Neuron (in vitro differentiated cells): ENCODE results near the gene AMMECR1L.

Experiments used
- H2AFZ ChIP-seq: one replicate; pipeline ENCODE4 v1.6.1; 2013; ENCODE audit warnings: low read depth, mild to moderate bottlenecking, inconsistent platforms, low read length, moderate library complexity
- H3K27me3 ChIP-seq: one replicate; pipeline ENCODE4 v1.6.1; 2013; ENCODE audit warnings: low read length; ENCODE audit not compliant: insufficient read depth
- H3K36me3 ChIP-seq: one replicate; pipeline ENCODE4 v1.6.1; 2013; ENCODE audit warnings: low read length; ENCODE audit not compliant: insufficient read depth
- H3K4me1 ChIP-seq: one replicate; pipeline ENCODE4 v1.6.1; 2013; ENCODE audit warnings: low read length; ENCODE audit not compliant: insufficient read depth
- H3K4me3 ChIP-seq: 2 replicates; pipeline ENCODE4 v1.5.1; 2013; ENCODE audit warnings: mild to moderate bottlenecking, low read length, moderate library complexity
- H3K9me3 ChIP-seq: one replicate; pipeline ENCODE4 v1.6.1; 2013; ENCODE audit warnings: low read length

The AMMECR1L gene

DNA sequence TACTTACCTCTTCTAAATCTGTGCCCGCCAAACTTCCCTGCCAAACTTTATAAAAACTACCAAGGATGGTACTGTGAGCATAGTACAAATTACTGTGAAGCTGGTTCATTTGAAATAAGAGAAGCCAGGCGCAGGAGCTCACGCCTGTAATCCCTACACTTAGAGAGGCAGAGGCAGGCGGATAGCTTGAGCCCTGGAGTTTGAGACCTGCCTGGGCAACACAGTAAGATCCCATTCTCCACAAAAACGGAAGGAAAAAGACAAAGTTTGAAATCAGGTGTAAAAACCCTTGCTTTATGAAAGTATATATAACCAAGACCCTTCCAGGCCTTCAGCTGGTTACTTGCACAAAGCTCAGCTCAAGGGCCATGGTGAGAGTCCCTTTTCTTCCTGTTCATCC, 5.9 kb downstream of the AMMECR1L start:
- Histone ChIP-seq H3K4me1 (peaks cover 22% of the 10 kb centered on the region), H3K9me3 (no peaks in the 10 kb centered on the region), H3K36me3 (peaks cover 40% of the 10 kb centered on the region), H3K4me3 (no peak overlapping the region), H3K27me3 (no peaks in the 10 kb centered on the region), H2AFZ (no peak overlapping the region)

DNA sequence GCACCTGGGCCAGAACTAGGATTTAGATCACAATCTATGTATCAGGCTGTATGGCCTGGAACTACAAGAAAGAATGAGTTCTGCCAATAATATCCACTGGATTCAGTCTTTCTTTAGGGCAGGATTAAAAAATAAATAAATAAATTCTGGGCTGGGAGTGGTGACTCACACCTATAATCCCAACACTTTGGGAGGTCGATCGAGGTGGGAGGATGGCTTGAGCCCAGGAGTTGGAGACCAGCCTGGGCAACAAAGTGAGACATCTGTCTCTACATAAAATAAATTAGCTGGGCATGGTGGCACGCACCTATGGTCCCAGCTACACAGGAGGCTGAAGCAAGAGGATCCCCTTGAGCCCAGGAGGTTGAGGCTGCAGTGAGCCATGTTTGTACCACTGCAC, 8.1 kb downstream of the AMMECR1L start:
- H3K4me3 ChIP-seq, result no peak overlapping the region
- H2AFZ ChIP-seq, result no peak overlapping the region
- peaks cover 49% of the 10 kb centered on the region for H3K36me3 ChIP-seq
- peaks cover 20% of the 10 kb centered on the region for H3K4me1 ChIP-seq
- H3K27me3 ChIP-seq, result no peaks in the 10 kb centered on the region
- H3K9me3 ChIP-seq, result no peaks in the 10 kb centered on the region

DNA sequence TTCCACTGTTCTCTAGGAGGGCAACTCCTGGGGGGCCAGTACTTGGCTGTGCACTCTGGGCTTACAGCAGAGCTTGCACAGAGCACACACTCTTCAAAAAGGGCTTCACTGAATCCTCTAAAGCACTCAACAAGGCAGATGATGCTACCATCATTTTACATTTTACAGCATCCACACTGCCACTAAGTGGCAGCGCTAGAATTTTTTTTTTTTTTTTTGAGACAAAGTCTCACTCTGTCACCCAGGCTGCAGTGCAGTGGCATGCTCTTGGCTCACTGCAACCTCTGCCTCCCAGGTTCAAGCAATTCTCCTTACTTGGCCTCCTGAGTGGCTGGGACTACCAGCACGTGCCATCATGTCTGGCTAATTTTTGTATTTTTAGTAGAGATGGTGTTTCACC, 8.6 kb downstream of the AMMECR1L start:
- Histone ChIP-seq H3K4me1 (peaks cover 20% of the 10 kb centered on the region), H3K27me3 (no peaks in the 10 kb centered on the region), H3K4me3 (no peak overlapping the region), H2AFZ (no peak overlapping the region), H3K36me3 (peaks cover 49% of the 10 kb centered on the region), H3K9me3 (no peaks in the 10 kb centered on the region)

DNA sequence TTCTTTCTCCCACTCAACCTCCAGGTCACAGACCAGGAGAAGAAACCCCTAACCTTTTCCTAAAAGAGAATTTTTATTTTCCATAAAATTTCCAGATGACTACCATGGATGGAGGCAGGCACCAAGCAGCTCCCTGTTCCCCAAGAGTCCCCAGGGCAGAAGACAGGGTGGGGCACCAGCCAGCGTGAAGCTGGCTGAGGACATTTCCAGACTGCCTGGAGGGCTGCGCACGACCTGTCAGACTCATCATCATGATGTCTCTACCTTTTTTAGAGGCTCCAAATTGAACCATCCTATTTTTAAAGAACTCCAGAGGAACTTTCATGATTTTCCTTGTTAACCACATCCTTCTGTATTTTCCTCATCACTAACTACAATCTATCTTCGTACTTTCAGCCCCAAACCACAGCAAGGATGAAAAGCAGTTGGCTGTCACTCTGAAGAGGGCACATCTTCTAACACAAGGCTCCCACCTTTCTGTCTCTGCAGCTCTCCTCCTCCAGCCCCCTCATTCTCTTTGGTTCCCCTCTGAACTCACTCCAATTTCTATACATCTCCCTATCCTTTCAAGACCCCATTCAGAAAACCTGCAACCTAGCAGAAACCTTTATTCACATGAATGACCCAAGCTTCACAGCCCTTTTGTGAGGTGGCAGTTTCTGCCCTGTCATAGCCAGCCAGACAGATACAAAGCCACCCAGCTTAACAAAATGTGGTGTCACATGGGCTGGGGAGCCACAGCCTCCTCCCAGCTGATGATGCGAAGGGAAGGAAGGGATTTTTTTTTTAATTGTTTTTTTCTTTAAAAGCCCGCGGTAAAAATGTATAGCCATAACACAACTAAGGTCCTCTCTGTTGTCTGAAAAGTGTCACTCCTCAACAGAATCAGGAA, 11.1 kb downstream of the AMMECR1L start:
- no peaks in the 10 kb centered on the region for H3K27me3 ChIP-seq
- H3K4me3 ChIP-seq, result peak overlapping the region; percentile 26
- no peaks in the 10 kb centered on the region for H3K9me3 ChIP-seq
- peaks cover 20% of the 10 kb centered on the region for H3K4me1 ChIP-seq
- peaks cover 41% of the 10 kb centered on the region for H3K36me3 ChIP-seq
- no peak overlapping the region for H2AFZ ChIP-seq

DNA sequence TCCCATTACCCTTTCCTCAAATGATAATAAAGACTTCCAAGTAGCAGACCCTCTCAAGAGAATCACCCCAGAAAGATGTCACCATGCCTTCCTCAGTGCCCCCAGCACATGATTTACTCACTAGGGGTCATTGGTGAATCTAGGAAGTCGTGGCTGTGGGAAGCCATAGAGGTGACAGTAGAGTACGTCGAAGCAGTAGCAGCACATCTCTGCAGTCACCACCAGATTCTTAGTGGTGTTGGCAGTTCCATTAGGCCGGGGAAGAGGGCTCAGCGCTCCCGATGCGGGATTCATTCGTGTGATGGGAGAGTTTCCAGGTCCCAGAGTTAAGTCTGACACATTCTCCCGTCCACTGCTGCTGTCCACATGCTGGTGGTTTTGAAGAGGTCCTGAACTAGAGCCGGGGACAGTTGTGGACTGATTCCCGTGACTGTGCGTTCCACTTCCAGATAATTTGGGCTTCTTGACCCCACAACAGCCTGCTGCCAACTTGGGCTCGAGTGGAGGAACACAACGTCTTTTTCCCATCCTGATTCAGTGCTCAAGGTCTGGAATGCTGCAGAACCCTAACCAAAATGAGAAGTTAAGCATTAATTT, 12.0 kb downstream of the AMMECR1L start:
- H3K27me3 ChIP-seq, result no peaks in the 10 kb centered on the region
- no peak overlapping the region for H3K4me3 ChIP-seq
- no peaks in the 10 kb centered on the region for H3K9me3 ChIP-seq
- H3K4me1 ChIP-seq, result peaks cover 20% of the 10 kb centered on the region
- H2AFZ ChIP-seq, result no peak overlapping the region
- peaks cover 43% of the 10 kb centered on the region for H3K36me3 ChIP-seq

DNA sequence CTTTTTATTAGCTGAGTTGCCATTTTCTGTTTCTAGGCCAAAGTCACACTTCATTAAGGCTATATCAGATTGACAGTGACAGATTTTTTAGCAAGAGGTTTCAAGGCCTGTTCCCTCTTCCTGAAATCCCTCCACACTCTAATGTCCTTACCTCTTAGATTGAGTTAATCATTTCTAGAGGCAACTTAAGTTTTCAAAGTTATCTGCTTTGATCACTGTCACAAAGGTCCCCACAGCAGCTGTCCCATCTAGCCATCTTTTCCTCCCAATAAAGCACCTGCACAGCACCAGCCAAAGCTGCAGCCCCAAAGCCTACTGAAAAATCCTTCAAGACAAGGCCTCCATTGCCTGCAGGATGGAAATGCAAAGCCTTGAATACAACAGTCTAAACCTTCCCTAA, 13.4 kb downstream of the AMMECR1L start:
- Histone ChIP-seq H3K4me1 (peaks cover 20% of the 10 kb centered on the region), H3K36me3 (peaks cover 56% of the 10 kb centered on the region), H2AFZ (no peak overlapping the region), H3K27me3 (no peaks in the 10 kb centered on the region), H3K4me3 (no peak overlapping the region), H3K9me3 (no peaks in the 10 kb centered on the region)

DNA sequence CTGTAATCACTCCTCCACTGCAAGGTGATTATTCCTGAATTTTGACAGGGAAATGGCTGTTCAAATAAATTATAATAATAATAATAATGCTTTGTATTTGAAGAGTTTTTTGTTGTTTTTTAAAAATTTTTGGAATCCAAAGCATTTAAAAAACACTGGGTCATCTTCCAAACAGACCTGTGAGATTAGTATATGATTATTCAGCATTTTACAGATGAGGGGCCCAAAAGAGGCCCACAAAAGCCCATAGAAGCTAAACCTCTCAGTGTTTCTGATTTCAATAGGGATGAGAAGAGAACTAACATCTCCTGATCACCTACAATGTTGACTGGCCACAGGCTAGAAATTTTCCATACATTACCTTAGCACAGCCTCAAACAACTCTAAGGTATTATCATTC, 19.8 kb downstream of the AMMECR1L start:
- peaks cover 73% of the 10 kb centered on the region for H3K36me3 ChIP-seq
- no peak overlapping the region for H2AFZ ChIP-seq
- H3K27me3 ChIP-seq, result no peaks in the 10 kb centered on the region
- H3K4me3 ChIP-seq, result no peak overlapping the region
- H3K9me3 ChIP-seq, result no peaks in the 10 kb centered on the region
- H3K4me1 ChIP-seq, result peaks cover 4% of the 10 kb centered on the region

DNA sequence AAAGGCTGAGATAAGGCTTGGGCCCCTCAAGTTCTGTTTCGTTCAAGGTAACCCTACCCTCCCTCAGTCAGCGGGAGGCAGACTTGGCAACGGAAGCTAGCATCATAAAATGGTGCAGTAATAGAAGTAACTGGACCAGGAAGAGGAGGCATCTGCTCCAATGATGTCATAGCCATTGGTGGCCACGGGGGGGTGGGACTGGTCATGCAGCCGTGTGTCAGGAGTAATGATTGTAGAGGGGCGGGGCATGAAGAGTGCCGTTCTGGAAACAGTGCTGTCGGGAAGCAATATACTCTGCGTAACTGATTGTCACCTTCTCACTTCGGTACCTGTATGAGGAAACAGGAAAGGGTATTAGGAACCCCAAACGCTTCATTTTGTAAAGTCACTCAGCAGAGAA, 20.9 kb downstream of the AMMECR1L start:
- H3K9me3 ChIP-seq, result no peaks in the 10 kb centered on the region
- no peaks in the 10 kb centered on the region for H3K27me3 ChIP-seq
- H3K36me3 ChIP-seq, result peaks cover 67% of the 10 kb centered on the region
- peaks cover 15% of the 10 kb centered on the region for H3K4me1 ChIP-seq
- H2AFZ ChIP-seq, result no peak overlapping the region
- H3K4me3 ChIP-seq, result no peak overlapping the region

DNA sequence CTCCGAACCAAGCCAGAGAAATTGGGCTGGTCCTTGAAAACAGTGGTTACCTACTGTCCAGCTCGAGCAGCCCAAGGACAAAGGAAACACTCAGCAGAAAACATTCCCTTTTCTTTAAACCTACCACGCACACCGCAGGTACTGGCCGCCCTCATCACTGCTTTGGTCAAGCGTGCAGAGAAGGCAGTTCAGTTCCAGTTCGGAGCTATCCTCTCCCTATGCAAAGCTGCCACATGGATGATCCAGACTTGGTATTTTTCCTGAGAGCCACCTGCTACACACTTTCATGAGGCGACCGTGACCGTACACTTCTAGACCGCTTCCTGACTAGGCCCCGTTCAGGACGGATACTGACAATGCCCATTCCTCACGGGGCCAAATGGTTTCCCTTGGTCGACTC, 23.5 kb downstream of the AMMECR1L start:
- Histone ChIP-seq H3K4me1 (peaks cover 21% of the 10 kb centered on the region), H3K4me3 (no peak overlapping the region), H3K36me3 (peaks cover 43% of the 10 kb centered on the region), H3K9me3 (no peaks in the 10 kb centered on the region), H2AFZ (no peak overlapping the region), H3K27me3 (no peaks in the 10 kb centered on the region)

DNA sequence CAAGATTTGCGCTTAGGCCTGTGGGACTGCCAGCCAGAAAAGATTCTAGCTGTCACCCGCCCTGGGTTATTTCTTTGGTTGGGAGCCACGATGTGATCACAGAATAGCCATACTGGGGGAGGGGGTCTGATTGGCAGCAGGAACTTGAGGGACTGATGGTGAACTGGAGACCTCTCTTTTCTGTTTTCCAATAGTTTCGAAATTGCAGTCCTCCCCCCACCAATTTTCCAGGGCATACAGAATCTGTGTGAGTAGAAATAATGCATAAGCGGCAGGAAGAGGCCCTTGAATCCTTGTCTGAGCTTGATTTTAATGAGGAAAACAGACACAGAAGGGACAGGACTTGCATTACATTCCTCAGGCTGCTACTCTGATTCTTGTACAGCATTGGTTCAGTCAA, 25.6 kb downstream of the AMMECR1L start:
- peaks cover 33% of the 10 kb centered on the region for H3K4me1 ChIP-seq
- H3K36me3 ChIP-seq, result peaks cover 25% of the 10 kb centered on the region
- no peaks in the 10 kb centered on the region for H3K27me3 ChIP-seq
- H3K4me3 ChIP-seq, result peak overlapping the region; percentile 9
- no peak overlapping the region for H2AFZ ChIP-seq
- H3K9me3 ChIP-seq, result no peaks in the 10 kb centered on the region

DNA sequence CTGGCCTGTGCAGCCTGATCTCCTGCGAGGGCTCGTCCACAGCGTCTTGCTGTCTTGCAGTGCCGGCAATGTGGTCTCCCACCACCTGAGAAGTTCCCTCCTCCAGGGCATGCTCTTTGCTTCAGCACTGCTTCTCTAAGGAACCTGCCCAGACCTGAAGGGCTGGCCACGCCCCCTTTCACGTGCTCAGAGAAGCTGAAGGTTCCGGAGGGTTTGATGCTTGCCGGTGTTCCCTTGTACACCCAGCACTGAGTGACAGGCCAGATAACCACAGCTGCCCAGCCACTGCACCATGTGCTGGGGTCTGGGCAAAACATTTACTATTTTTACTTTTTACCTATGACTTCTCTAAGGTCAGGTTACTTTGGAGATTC, 26.1 kb downstream of the AMMECR1L start:
- no peak overlapping the region for H2AFZ ChIP-seq
- H3K4me1 ChIP-seq, result peaks cover 33% of the 10 kb centered on the region
- H3K36me3 ChIP-seq, result peaks cover 21% of the 10 kb centered on the region
- no peaks in the 10 kb centered on the region for H3K9me3 ChIP-seq
- no peaks in the 10 kb centered on the region for H3K27me3 ChIP-seq
- peak overlapping the region; percentile 24 for H3K4me3 ChIP-seq

DNA sequence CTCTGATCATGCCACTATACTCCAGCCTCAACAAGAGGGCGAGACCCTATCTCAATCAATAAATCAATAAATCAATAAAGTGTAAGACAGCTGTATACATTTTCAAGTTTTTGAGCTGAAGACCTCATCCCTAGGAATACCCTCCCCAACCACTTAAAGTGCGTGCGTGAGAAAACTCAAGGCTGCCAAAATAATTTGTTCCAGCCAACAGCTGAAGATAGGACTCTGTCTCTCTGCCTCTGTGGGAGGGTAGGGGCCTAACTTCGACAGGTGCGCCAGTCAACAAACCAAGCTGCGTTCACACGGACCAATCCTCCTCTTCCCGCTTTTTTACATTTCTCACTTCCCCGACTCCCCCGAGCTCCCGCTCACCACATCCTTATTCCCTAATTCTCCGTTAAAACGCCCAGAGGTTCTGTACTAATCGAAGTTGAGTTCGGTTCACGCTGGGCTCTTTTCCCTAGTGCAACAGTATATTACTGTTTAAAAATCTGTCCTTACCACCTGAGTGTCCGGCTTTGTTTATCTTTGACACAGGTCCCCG, 28.4 kb downstream of the AMMECR1L start:
- peak overlapping the region; percentile 91 for H3K4me3 ChIP-seq
- no peaks in the 10 kb centered on the region for H3K27me3 ChIP-seq
- peaks cover 33% of the 10 kb centered on the region for H3K4me1 ChIP-seq
- no peaks in the 10 kb centered on the region for H3K9me3 ChIP-seq
- peaks cover 21% of the 10 kb centered on the region for H3K36me3 ChIP-seq
- H2AFZ ChIP-seq, result peak overlapping the region; percentile 71

DNA sequence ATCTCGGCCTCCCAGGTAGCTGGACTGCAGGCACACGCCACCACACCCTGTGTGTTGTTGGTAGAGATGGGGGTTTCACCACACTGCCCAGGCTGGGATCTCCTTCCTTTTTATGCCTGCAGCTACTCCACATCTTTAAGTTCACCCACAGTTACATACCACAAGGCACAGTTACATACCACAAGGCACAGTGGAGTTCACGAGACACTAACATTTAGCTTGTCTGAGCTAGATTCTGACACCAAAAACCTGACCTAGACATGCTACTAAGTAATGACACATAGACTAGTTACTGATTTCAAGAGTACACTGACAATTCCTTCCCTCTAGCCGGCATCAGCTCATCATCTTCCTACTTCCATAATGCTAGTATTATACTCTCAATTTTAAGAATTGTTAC, 32.1 kb downstream of the AMMECR1L start:
- Histone ChIP-seq H3K36me3 (peaks cover 55% of the 10 kb centered on the region), H3K4me3 (no peak overlapping the region), H3K27me3 (no peaks in the 10 kb centered on the region), H2AFZ (no peak overlapping the region), H3K4me1 (peaks cover 14% of the 10 kb centered on the region), H3K9me3 (no peaks in the 10 kb centered on the region)
